CD4-positive, alpha-beta T cell treated with Interleukin-12 subunit alpha and Interleukin-12 subunit beta, for 1 hour (primary cell): Measurements from ENCODE around the gene ARHGAP15.
"Not testable (repeated sequence)": the region's sequence is repeated elsewhere in the genome, so short reads cannot be mapped to it uniquely, and the experiment has no call there.

Source experiments
- DNase-seq: peaks from one replicate; pipeline ENCODE4 v3.0.0-alpha.2; 2020

Gene ARHGAP15

GRCh38 chr2:143499061-143499460 lies 369.8 kb downstream of the ARHGAP15 start:
- DNase-seq, result no peak

GRCh38 chr2:143501106-143501676 lies 372.0 kb downstream of the ARHGAP15 start:
- DNase-seq, result no peak

GRCh38 chr2:143503280-143503679 lies 374.1 kb downstream of the ARHGAP15 start:
- DNase-seq, result no peak

GRCh38 chr2:143504397-143504796 lies 375.2 kb downstream of the ARHGAP15 start:
- no peak for DNase-seq

- no peak for DNase-seq
Observed at GRCh38 chr2:143505542-143505941, 376.3 kb downstream of the ARHGAP15 start.

- DNase-seq, result peak; percentile 5
Observed at GRCh38 chr2:143513081-143513480, 383.9 kb downstream of the ARHGAP15 start.

- DNase-seq, result no peak
Observed at GRCh38 chr2:143514413-143514812, 385.2 kb downstream of the ARHGAP15 start.

- no peak for DNase-seq
Observed at GRCh38 chr2:143515318-143515717, 386.1 kb downstream of the ARHGAP15 start.

GRCh38 chr2:143519521-143519920 lies 390.3 kb downstream of the ARHGAP15 start:
- no peak for DNase-seq

GRCh38 chr2:143521396-143521795 lies 392.2 kb downstream of the ARHGAP15 start:
- no peak for DNase-seq

DNA sequence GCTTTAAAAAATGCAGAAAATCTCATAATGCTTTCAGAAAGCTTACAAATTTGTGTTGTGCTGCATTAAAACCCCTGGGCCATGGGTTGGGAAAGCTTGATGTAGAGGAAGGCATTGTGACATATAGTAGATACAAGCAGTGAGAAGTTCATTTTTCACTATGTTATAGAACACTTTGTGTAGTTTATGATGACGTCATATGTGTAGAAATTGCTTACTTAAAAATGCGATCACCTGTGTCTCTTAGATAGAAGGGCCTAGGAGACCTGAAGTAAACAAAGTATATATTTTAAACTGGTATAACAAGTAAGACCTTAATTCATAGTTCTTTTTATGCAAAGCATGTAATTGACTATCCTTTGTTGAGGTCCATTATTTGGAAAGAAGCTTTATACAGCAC lies 393.5 kb downstream of the ARHGAP15 start:
- no peak for DNase-seq

DNA sequence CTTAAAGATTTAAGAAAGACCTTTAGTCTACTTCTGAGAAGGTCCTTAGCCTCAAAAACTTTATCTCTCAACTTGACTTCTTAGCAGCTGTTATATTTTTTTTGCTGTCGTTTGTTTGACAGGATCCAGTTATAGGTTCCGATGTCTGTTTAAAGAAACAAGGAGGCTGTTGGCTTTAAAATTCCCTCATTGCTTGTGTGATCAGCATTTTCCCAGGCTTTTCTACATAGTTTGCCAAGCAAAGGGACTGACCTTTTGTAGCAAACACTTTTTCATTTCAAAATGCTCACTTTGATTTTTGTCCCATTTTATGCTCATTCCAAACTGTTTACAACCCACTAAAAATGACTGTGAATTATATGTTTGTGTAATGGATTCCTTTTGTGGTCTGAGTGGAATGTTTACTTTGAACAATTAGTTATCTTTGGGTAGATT lies 394.9 kb downstream of the ARHGAP15 start:
- no peak for DNase-seq

GRCh38 chr2:143524559-143525401 lies 395.6 kb downstream of the ARHGAP15 start:
- DNase-seq, result no peak

- no peak for DNase-seq
Observed at GRCh38 chr2:143525402-143525860, 396.2 kb downstream of the ARHGAP15 start.

GRCh38 chr2:143526498-143526897 lies 397.3 kb downstream of the ARHGAP15 start:
- no peak for DNase-seq

- no peak for DNase-seq
Observed at GRCh38 chr2:143528021-143528420, 398.8 kb downstream of the ARHGAP15 start.

- DNase-seq, result no peak
Observed at GRCh38 chr2:143529118-143529720, 400.0 kb downstream of the ARHGAP15 start.

DNA sequence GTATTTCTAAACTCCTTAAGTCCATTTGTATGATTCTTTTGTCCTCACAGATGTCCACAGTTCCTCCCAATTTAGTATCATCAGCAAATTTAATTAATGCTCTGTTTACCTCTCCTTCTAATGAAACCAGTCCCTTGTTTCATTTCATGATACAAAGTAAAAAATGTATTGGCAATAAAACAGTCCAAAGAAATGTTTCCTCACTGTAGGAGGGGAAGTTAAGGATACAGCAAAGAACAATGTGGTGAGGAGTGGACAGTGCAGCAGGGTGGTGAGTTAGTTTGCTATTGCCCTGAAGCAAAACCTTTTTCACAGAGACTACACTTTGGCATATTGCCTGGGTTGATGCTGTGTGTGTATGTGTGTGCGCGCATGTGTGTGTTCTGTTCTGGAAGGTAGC lies 401.5 kb downstream of the ARHGAP15 start:
- no peak for DNase-seq

DNA sequence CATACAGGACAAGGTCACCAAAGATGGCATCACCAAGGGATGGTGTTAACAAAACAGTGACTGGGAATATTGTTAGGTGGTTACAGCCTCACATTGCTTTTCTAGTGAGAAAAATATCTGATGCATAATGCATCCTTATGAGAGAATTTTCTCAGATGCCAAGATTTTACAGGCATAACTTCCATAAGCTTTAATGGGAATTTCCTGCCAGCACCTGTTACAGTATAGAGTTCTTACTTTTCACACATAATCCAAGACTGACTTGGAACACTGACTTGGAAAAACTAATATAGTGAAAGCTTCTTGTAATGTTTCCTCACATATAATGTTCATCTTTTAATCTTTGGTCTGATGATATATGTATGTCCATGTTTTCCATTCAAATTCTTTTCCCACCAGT lies 402.8 kb downstream of the ARHGAP15 start:
- no peak for DNase-seq

GRCh38 chr2:143533846-143534245 lies 404.6 kb downstream of the ARHGAP15 start:
- DNase-seq, result no peak

- DNase-seq, result no peak
Observed at GRCh38 chr2:143535802-143536201, 406.6 kb downstream of the ARHGAP15 start.

DNA sequence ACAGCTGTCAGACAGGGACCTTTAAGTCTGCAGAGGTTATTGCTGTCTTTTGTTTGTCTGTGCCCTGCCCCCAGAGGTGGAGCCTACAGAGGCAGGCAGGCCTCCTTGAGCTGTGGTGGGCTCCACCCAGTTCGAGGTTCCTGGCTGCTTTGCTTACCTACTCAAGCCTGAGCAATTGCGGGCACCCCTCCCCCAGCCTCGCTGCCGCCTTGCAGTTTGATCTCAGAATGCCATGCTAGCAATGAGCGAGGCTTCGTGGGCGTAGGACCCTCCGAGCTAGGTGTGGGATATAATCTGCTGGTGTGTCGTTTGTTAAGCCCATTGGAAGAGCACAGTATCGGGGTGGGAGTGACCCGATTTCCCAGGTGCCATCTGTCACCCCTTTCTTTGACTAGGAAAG lies 412.7 kb downstream of the ARHGAP15 start:
- DNase-seq, result not testable (repeated sequence)

GRCh38 chr2:143545059-143545948 lies 416.1 kb downstream of the ARHGAP15 start:
- DNase-seq, result peak; percentile 20
